Esophagus squamous epithelium (tissue), 4 donors: ENCODE results near the gene CTNNA2.

Experiments
- POLR2A ChIP-seq, 4 donors: fragments of 450-650 bp; IDR thresholded peaks; one replicate each; pipeline ENCODE4 v1.6.1; 2017; ENCODE audit warnings: antibody characterized with exemption in 4 of 4, mild to moderate bottlenecking in 4 of 4, moderate library complexity in 3 of 4
- TF ChIP-seq, protein P1 (sequence below), 6 experiments: fragments of 450-650 bp in 4 of 6; fragments of 200-600 bp in 2 of 6; sonication (generic) in 2 of 6; IDR thresholded peaks; one replicate each; pipeline ENCODE4 v1.5.1; 2016 to 2019; ENCODE audit warnings: antibody characterized with exemption in 6 of 6, mild to moderate bottlenecking in 4 of 6, moderate library complexity in 4 of 6

DNA sequence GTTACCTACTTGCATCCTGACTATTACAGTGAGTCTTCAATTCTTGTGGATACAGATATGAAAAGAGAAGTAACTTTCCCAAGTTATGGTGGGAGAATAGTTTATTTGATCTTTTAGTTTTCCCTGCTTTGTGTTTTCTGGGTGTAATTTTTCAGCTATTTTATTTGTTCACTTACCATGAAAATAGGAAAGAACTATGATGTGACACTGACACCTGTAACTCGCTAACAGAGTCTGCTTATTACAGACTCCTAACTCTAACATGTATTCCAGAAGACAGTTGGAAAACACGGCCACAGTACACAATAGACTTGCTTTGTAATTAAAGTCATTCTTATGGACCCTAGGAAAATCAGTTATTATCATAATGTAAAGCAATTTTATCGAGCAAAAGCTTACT, 468.5 kb downstream of the CTNNA2 start:
- TF ChIP-seq, protein P1, sequence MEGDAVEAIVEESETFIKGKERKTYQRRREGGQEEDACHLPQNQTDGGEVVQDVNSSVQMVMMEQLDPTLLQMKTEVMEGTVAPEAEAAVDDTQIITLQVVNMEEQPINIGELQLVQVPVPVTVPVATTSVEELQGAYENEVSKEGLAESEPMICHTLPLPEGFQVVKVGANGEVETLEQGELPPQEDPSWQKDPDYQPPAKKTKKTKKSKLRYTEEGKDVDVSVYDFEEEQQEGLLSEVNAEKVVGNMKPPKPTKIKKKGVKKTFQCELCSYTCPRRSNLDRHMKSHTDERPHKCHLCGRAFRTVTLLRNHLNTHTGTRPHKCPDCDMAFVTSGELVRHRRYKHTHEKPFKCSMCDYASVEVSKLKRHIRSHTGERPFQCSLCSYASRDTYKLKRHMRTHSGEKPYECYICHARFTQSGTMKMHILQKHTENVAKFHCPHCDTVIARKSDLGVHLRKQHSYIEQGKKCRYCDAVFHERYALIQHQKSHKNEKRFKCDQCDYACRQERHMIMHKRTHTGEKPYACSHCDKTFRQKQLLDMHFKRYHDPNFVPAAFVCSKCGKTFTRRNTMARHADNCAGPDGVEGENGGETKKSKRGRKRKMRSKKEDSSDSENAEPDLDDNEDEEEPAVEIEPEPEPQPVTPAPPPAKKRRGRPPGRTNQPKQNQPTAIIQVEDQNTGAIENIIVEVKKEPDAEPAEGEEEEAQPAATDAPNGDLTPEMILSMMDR (IDR thresholded peaks at IDR 0.05): no peak
- no peak for TF ChIP-seq POLR2A (IDR thresholded peaks at IDR 0.05)
